IMR-90 (cell line): Measurements from ENCODE around the gene UCKL1. TPM values are rescaled to one million over a fixed set of nuclear protein-coding genes. Genes with fewer than 3 reads are reported as not detected.

Experiments used
- ATAC-seq: fragments of 200-7000 bp; cut with Tn5 transposase; 2 replicates; pipeline ENCODE4 v1.9.1; 2020; ENCODE audit warnings: low read depth, mild to moderate bottlenecking, moderate library complexity
- BruUV-seq: library from RNA; stranded (reverse); fragments of 400-500 nt; replicated peaks from 2 replicates; lab custom pipeline; 2021; lab: Mats Ljungman, UMichigan
- CTCF ChIA-PET: fragments of 300-600 bp; formaldehyde crosslinking; extraction: SDS; loops from one replicate; lab custom pipeline; 2021; ENCODE audit warnings: antibody characterized with exemption; lab: Yijun Ruan, JAX
- POLR2A ChIA-PET: fragments of 300-600 bp; sonication (Branson Sonifier 250); formaldehyde crosslinking; loops from one replicate; lab custom pipeline; 2022; ENCODE audit warnings: antibody characterized with exemption; ENCODE audit not compliant: unreplicated experiment; lab: Charles Lee
- DNase-seq: peaks from one replicate; pipeline ENCODE4 v3.0.0; 2013
- H2AFZ ChIP-seq: replicated peaks from 2 replicates; pipeline ENCODE3; 2013; ENCODE audit warnings: low read length, mild to moderate bottlenecking; ENCODE audit not compliant: poor library complexity
- H2AK5ac ChIP-seq: 2 replicates; pipeline ENCODE4 v1.6.1; 2013; ENCODE audit warnings: low read depth, low read length, inconsistent platforms
- H2AK9ac ChIP-seq: replicated peaks from 2 replicates; pipeline ENCODE3; 2013; ENCODE audit warnings: mild to moderate bottlenecking, low read depth, low read length, moderate library complexity; ENCODE audit not compliant: poor library complexity
- H2BK120ac ChIP-seq: 2 replicates; pipeline ENCODE4 v1.6.1; 2013; ENCODE audit warnings: low read depth, low read length, inconsistent platforms
- H2BK15ac ChIP-seq: 3 replicates; pipeline ENCODE4 v1.6.1; 2013; ENCODE audit warnings: low read depth, low read length, inconsistent platforms
- H2BK20ac ChIP-seq: 2 replicates; pipeline ENCODE4 v1.6.1; 2013; ENCODE audit warnings: low read depth, mild to moderate bottlenecking, inconsistent platforms, low read length, moderate library complexity
- H2BK5ac ChIP-seq: 2 replicates; pipeline ENCODE4 v1.6.1; 2013; ENCODE audit warnings: mild to moderate bottlenecking, low read depth, low read length, inconsistent platforms; ENCODE audit not compliant: poor library complexity, severe bottlenecking
- H3K14ac ChIP-seq: replicated peaks from 2 replicates; pipeline ENCODE4 v1.6.1; 2013; ENCODE audit warnings: low read depth, low read length, inconsistent platforms
- H3K18ac ChIP-seq: 2 replicates; pipeline ENCODE4 v1.6.1; 2013; ENCODE audit warnings: low read depth, low read length, control low read depth
- H3K23ac ChIP-seq: 2 replicates; pipeline ENCODE4 v1.6.1; 2013; ENCODE audit warnings: low read depth, low read length, inconsistent platforms
- H3K27ac ChIP-seq: 2 replicates; pipeline ENCODE4 v1.5.1; 2013; ENCODE audit warnings: mild to moderate bottlenecking, control low read depth, low read length; ENCODE audit not compliant: insufficient read depth
- H3K27me3 ChIP-seq: 2 replicates; pipeline ENCODE4 v1.6.1; 2013; ENCODE audit warnings: low read length; ENCODE audit not compliant: control insufficient read depth, insufficient read depth
- H3K36me3 ChIP-seq: 2 replicates; pipeline ENCODE4 v1.6.1; 2013; ENCODE audit warnings: low read length, mixed read lengths; ENCODE audit not compliant: control insufficient read depth, insufficient read depth
- H3K4ac ChIP-seq: 2 replicates; pipeline ENCODE4 v1.6.1; 2013; ENCODE audit warnings: low read depth, low read length, inconsistent platforms
- H3K4me1 ChIP-seq: 2 replicates; pipeline ENCODE4 v1.6.1; 2013; ENCODE audit warnings: low read length, mixed read lengths; ENCODE audit not compliant: control insufficient read depth, insufficient read depth
- H3K4me2 ChIP-seq: 2 replicates; pipeline ENCODE4 v1.6.1; 2013; ENCODE audit warnings: low read depth, mild to moderate bottlenecking, control low read depth, low read length, moderate library complexity
- H3K4me3 ChIP-seq: 2 replicates; pipeline ENCODE4 v1.5.1; 2013; ENCODE audit warnings: low read depth, mild to moderate bottlenecking, control low read depth, low read length, moderate library complexity; ENCODE audit not compliant: insufficient read depth
- H3K56ac ChIP-seq: 2 replicates; pipeline ENCODE4 v1.6.1; 2013; ENCODE audit warnings: low read length, inconsistent platforms; ENCODE audit not compliant: insufficient read depth; ENCODE audit errors: extremely low read depth
- H3K79me1 ChIP-seq, 2 experiments: 2 replicates each; pipeline ENCODE4 v1.6.1; 2013; ENCODE audit warnings: low read length in 2 of 2, inconsistent platforms in 1 of 2, low read depth in 1 of 2
- H3K9ac ChIP-seq: 2 replicates; pipeline ENCODE4 v1.6.1; 2013; ENCODE audit warnings: low read depth, low read length, control low read depth
- H3K9me1 ChIP-seq: 2 replicates; pipeline ENCODE4 v1.6.1; 2013; ENCODE audit warnings: low read length, inconsistent platforms; ENCODE audit not compliant: insufficient read depth
- H3K9me3 ChIP-seq: 2 replicates; pipeline ENCODE4 v1.6.1; 2013; ENCODE audit warnings: low read length; ENCODE audit not compliant: control insufficient read depth, insufficient read depth
- H4K20me1 ChIP-seq: 2 replicates; pipeline ENCODE4 v1.6.1; 2013; ENCODE audit warnings: low read length, inconsistent platforms; ENCODE audit not compliant: insufficient read depth
- H4K5ac ChIP-seq: 2 replicates; pipeline ENCODE4 v1.6.1; 2013; ENCODE audit warnings: mild to moderate bottlenecking, low read depth, low read length, control low read depth
- H4K8ac ChIP-seq, 2 experiments: 2 replicates each; pipeline ENCODE4 v1.6.1; 2013; ENCODE audit warnings: low read depth in 2 of 2, low read length in 2 of 2, control low read depth in 1 of 2, inconsistent platforms in 1 of 2
- H4K91ac ChIP-seq: 2 replicates; pipeline ENCODE4 v1.6.1; 2013; ENCODE audit warnings: low read depth, low read length, inconsistent platforms; ENCODE audit not compliant: insufficient read depth
- CEBPB ChIP-seq: IDR thresholded peaks from 2 replicates; pipeline ENCODE4 v1.6.1; 2012; ENCODE audit warnings: low read depth, low read length, improper control_type of control experiment
- CHD1 ChIP-seq: IDR thresholded peaks from 2 replicates; pipeline ENCODE4 v1.6.1; 2012; ENCODE audit warnings: low read depth, low read length, improper control_type of control experiment
- FOS ChIP-seq: fragments of 150-350 bp; IDR thresholded peaks from 2 replicates; pipeline ENCODE4 v1.6.1; 2016; ENCODE audit warnings: low read depth, low read length
- MAZ ChIP-seq: IDR thresholded peaks from 2 replicates; pipeline ENCODE4 v1.6.1; 2012; ENCODE audit warnings: low read depth, mild to moderate bottlenecking, low read length, improper control_type of control experiment, moderate library complexity, borderline replicate concordance
- MXI1 ChIP-seq: IDR thresholded peaks from 2 replicates; pipeline ENCODE4 v1.6.1; 2012; ENCODE audit warnings: low read depth, mild to moderate bottlenecking, low read length, moderate library complexity, borderline replicate concordance
- NFE2L2 ChIP-seq: fragments of 150-350 bp; IDR thresholded peaks from 2 replicates; pipeline ENCODE4 v1.6.1; 2016; ENCODE audit warnings: low read depth, mild to moderate bottlenecking, low read length
- POLR2A ChIP-seq: IDR thresholded peaks from 2 replicates; pipeline ENCODE4 v1.6.1; 2012; ENCODE audit warnings: mild to moderate bottlenecking, low read depth, low read length
- RFX5 ChIP-seq: IDR thresholded peaks from 2 replicates; pipeline ENCODE4 v1.8.0; 2012; ENCODE audit warnings: low read depth, mild to moderate bottlenecking, low read length, moderate library complexity
- SMC3 ChIP-seq: fragments of 150-350 bp; IDR thresholded peaks from 2 replicates; pipeline ENCODE4 v1.6.1; 2016; ENCODE audit warnings: low read depth, mild to moderate bottlenecking, antibody characterized with exemption, low read length, moderate library complexity
- WGBS, 2 experiments: methylation state at CpG; one replicate each; pipeline versions ENCODE4 v1.1.5 to v1.1.7; 2013; ENCODE audit warnings: missing lambda C conversion rate in 2 of 2; ENCODE audit not compliant: insufficient read length in 1 of 2; ENCODE audit errors: extremely low coverage in 2 of 2; 5-methylcytosine and 5-hydroxymethylcytosine counted together
- dilution Hi-C: fragments of 300-500 bp; cut with HindIII; formaldehyde crosslinking; loops from one replicate; pipeline ENCODE4 v1.14.3; 2018; ENCODE audit warnings: low sequenced_read_pairs; ENCODE audit not compliant: unreplicated experiment
- in situ Hi-C: fragments of 300-500 bp; cut with MboI; formaldehyde crosslinking; loops from 3 replicates; pipeline ENCODE4 v1.14.3; 2019; ENCODE audit warnings: low sequenced_read_pairs, inconsistent platforms, mixed read lengths
- intact Hi-C: fragments of 100-400 bp; cut with micrococcal nuclease; formaldehyde crosslinking; loops from 2 replicates; pipeline ENCODE4 v1.10.0; 2022
- polyA plus RNA-seq, 3 experiments: library from polyadenylated mRNA; depleted of rRNA; stranded (reverse); fragments of >200 nt; gene quantifications; 2 replicates each; pipeline ENCODE4 v1.2.3, GENCODE V29; 2012; ENCODE audit warnings: low replicate concordance in 1 of 3
- total RNA-seq: library from RNA; depleted of rRNA; stranded (reverse); fragments of >200 nt; gene quantifications from 2 replicates; pipeline ENCODE4 v1.2.3, GENCODE V29; 2012
- TF ChIP-seq, protein P1 (sequence below): fragments of 150-350 bp; IDR thresholded peaks from 2 replicates; pipeline ENCODE4 v1.6.1; 2017; ENCODE audit warnings: mild to moderate bottlenecking, antibody characterized with exemption, low read length, low read depth
- TF ChIP-seq, protein P2 (sequence below): conservative IDR thresholded peaks from 2 replicates; pipeline ENCODE4 v1.5.1; 2012; ENCODE audit warnings: mild to moderate bottlenecking, low read depth, low read length, improper control_type of control experiment

The UCKL1 gene
- total and polyA plus RNA-seq, 2 of the 4 experiments (the other 2 are of a cell fraction): 16.7 to 54.7 TPM

DNA sequence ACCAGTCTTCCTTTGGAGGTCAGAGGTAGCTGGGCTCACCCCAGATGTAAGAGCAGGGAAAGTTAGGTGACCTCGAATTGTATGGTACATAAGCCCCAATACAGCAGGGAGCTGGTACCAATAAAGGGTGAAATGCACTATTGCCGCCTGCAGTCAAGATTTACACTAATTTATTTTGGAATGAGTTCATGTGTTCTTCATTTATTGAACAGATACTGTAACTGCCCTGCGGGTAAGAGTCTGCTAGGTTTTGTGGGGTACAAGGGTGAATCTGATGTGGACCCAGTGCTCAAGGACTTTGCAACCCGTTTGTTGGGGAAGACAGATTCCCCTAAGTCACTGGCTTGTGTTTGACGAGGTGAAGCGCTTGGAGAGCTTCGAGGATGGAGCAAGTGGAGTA is 63.8 kb downstream of the UCKL1 start:
- DNase-seq (no peak), ATAC-seq (no peak)
- in situ Hi-C loops (no loop called here), intact Hi-C loops (no loop called here), dilution Hi-C loops (no loop called here)
- no peak overlapping the region for H4K8ac ChIP-seq
- BruUV-seq: no TSS peak
- H3K4me3 ChIP-seq: no peak overlapping the region
- no peak overlapping the region for H2BK15ac ChIP-seq
- H2AK5ac ChIP-seq: no peak overlapping the region
- no peak overlapping the region for H3K4ac ChIP-seq
- no peak overlapping the region for H2AK9ac ChIP-seq
- peaks cover 45% of the 10 kb centered on the region for H3K36me3 ChIP-seq
- H4K5ac ChIP-seq: no peak overlapping the region
- H2BK5ac ChIP-seq: no peak overlapping the region
- 100% methylated on average over 2 of the region's 7 CpGs; no CpG with 5 or more reads in 1 of the 2 experiments for WGBS, 2 experiments
- ChIA-PET CTCF (no interaction called here), POLR2A (no interaction called here)
- no peak overlapping the region for H3K9ac ChIP-seq
- TF ChIP-seq FOS (no peak), SMC3 (no peak), MXI1 (no peak), POLR2A (no peak), NFE2L2 (no peak), CEBPB (no peak), RFX5 (no peak), CHD1 (no peak), MAZ (no peak)
- TF ChIP-seq, protein P1, sequence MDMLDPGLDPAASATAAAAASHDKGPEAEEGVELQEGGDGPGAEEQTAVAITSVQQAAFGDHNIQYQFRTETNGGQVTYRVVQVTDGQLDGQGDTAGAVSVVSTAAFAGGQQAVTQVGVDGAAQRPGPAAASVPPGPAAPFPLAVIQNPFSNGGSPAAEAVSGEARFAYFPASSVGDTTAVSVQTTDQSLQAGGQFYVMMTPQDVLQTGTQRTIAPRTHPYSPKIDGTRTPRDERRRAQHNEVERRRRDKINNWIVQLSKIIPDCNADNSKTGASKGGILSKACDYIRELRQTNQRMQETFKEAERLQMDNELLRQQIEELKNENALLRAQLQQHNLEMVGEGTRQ: no peak
- TF ChIP-seq, protein P2, sequence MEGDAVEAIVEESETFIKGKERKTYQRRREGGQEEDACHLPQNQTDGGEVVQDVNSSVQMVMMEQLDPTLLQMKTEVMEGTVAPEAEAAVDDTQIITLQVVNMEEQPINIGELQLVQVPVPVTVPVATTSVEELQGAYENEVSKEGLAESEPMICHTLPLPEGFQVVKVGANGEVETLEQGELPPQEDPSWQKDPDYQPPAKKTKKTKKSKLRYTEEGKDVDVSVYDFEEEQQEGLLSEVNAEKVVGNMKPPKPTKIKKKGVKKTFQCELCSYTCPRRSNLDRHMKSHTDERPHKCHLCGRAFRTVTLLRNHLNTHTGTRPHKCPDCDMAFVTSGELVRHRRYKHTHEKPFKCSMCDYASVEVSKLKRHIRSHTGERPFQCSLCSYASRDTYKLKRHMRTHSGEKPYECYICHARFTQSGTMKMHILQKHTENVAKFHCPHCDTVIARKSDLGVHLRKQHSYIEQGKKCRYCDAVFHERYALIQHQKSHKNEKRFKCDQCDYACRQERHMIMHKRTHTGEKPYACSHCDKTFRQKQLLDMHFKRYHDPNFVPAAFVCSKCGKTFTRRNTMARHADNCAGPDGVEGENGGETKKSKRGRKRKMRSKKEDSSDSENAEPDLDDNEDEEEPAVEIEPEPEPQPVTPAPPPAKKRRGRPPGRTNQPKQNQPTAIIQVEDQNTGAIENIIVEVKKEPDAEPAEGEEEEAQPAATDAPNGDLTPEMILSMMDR: no peak
- H3K18ac ChIP-seq: no peak overlapping the region
- H3K27ac ChIP-seq: no peak overlapping the region
- peaks cover 20% of the 10 kb centered on the region for H3K4me1 ChIP-seq
- no peak overlapping the region for H3K4me2 ChIP-seq
- H2AFZ ChIP-seq: no peak overlapping the region
- peaks cover 17% of the 10 kb centered on the region for H3K9me1 ChIP-seq
- H3K14ac ChIP-seq: no peak overlapping the region
- H3K56ac ChIP-seq: no peak overlapping the region
- H2BK120ac ChIP-seq: no peak overlapping the region
- H3K23ac ChIP-seq: no peak overlapping the region
- H3K9me3 ChIP-seq: no peaks in the 10 kb centered on the region
- no peak overlapping the region for H4K91ac ChIP-seq
- peaks cover 65% of the 10 kb centered on the region for H4K20me1 ChIP-seq
- peaks cover 16 to 58% of the 10 kb centered on the region in 2 experiments for H3K79me1 ChIP-seq
- H3K27me3 ChIP-seq: no peaks in the 10 kb centered on the region
- no peak overlapping the region for H2BK20ac ChIP-seq
